IPS-18c (cell line): Measurements from ENCODE around the gene ATG9B.
"Not testable (repeated sequence)": the region's sequence is repeated elsewhere in the genome, so short reads cannot be mapped to it uniquely, and the experiment has no call there.

Experiments
- H3K4me3 ChIP-seq: 2 replicates; pipeline ENCODE4 v1.7.0; 2013; ENCODE audit warnings: low read depth, mild to moderate bottlenecking, low read length, moderate library complexity; ENCODE audit not compliant: insufficient read depth
- H3K9me3 ChIP-seq: one replicate; pipeline ENCODE4 v1.6.1; 2013; ENCODE audit warnings: mild to moderate bottlenecking, low read length, moderate library complexity; ENCODE audit not compliant: control insufficient read depth, insufficient read depth

ATG9B gene

GRCh38 chr7:151012031-151012692 lies 12.1 kb downstream of the ATG9B start:
- Histone ChIP-seq H3K9me3 (no peaks in the 10 kb centered on the region), H3K4me3 (no peak overlapping the region)

- not testable (repeated sequence) for H3K9me3 ChIP-seq, H3K4me3 ChIP-seq
Observed at GRCh38 chr7:151011616-151012015, 12.7 kb downstream of the ATG9B start.

GRCh38 chr7:151011097-151011409 lies 13.2 kb downstream of the ATG9B start:
- Histone ChIP-seq H3K9me3 (no peaks in the 10 kb centered on the region), H3K4me3 (peak overlapping the region; percentile 26; the same call in 1 of the 2 replicates)

GRCh38 chr7:151010307-151011096 lies 13.8 kb downstream of the ATG9B start:
- Histone ChIP-seq H3K9me3 (no peaks in the 10 kb centered on the region), H3K4me3 (peak overlapping the region; percentile 26)

GRCh38 chr7:151010037-151010306 lies 14.3 kb downstream of the ATG9B start:
- H3K4me3 ChIP-seq = peak overlapping the region; percentile 26
- no peaks in the 10 kb centered on the region for H3K9me3 ChIP-seq

- H3K4me3 ChIP-seq = no peak overlapping the region
Observed at GRCh38 chr7:151009327-151010036, 14.8 kb downstream of the ATG9B start.

GRCh38 chr7:151008511-151009323 lies 15.6 kb downstream of the ATG9B start:
- H3K4me3 ChIP-seq = peak overlapping the region; percentile 28

More at GRCh38 chr7:151009327-151010036, 14.8 kb downstream of the ATG9B start:
- no peaks in the 10 kb centered on the region for H3K9me3 ChIP-seq

GRCh38 chr7:151008143-151008510 lies 16.2 kb downstream of the ATG9B start:
- Histone ChIP-seq H3K4me3 (no peak overlapping the region), H3K9me3 (no peaks in the 10 kb centered on the region)

More at GRCh38 chr7:151008511-151009323, 15.6 kb downstream of the ATG9B start:
- no peaks in the 10 kb centered on the region for H3K9me3 ChIP-seq

GRCh38 chr7:151007469-151007898 lies 16.8 kb downstream of the ATG9B start:
- no peak overlapping the region for H3K4me3 ChIP-seq
- no peaks in the 10 kb centered on the region for H3K9me3 ChIP-seq

- no peak overlapping the region for H3K4me3 ChIP-seq
Observed at GRCh38 chr7:151006590-151007300, 17.5 kb downstream of the ATG9B start.

GRCh38 chr7:151005566-151005965 lies 18.7 kb downstream of the ATG9B start:
- Histone ChIP-seq H3K9me3 (no peaks in the 10 kb centered on the region), H3K4me3 (no peak overlapping the region)

More at GRCh38 chr7:151006590-151007300, 17.5 kb downstream of the ATG9B start:
- no peaks in the 10 kb centered on the region for H3K9me3 ChIP-seq

- no peak overlapping the region for H3K4me3 ChIP-seq
- H3K9me3 ChIP-seq = no peaks in the 10 kb centered on the region
Observed at GRCh38 chr7:151003572-151003971, 20.7 kb downstream of the ATG9B start.

- Histone ChIP-seq H3K4me3 (no peak overlapping the region), H3K9me3 (no peaks in the 10 kb centered on the region)
Observed at GRCh38 chr7:151001546-151001945, 22.7 kb downstream of the ATG9B start.

GRCh38 chr7:151000897-151001495 lies 23.3 kb downstream of the ATG9B start:
- no peak overlapping the region for H3K4me3 ChIP-seq
- no peaks in the 10 kb centered on the region for H3K9me3 ChIP-seq

- no peaks in the 10 kb centered on the region for H3K9me3 ChIP-seq
- no peak overlapping the region for H3K4me3 ChIP-seq
Observed at GRCh38 chr7:150999497-151000230, 24.6 kb downstream of the ATG9B start.

GRCh38 chr7:150999001-150999400 lies 25.3 kb downstream of the ATG9B start:
- Histone ChIP-seq H3K4me3 (no peak overlapping the region), H3K9me3 (no peaks in the 10 kb centered on the region)
